SK-N-MC (cell line): ENCODE results near the gene MAN1B1.

Experiments used
- DNase-seq: peaks from one replicate; pipeline ENCODE4 v3.0.0-alpha.2; 2011; ENCODE audit warnings: low read depth, low spot score
- H3K27ac ChIP-seq: fragments of 200-600 bp; sonication (generic); 2 replicates; pipeline ENCODE4 v1.5.1; 2016; ENCODE audit warnings: mixed run types
- H3K36me3 ChIP-seq: fragments of 200-600 bp; sonication (generic); 2 replicates; pipeline ENCODE4 v1.6.1; 2017; ENCODE audit warnings: antibody characterized with exemption, low read length, mixed read lengths; ENCODE audit not compliant: insufficient read depth
- H3K4me3 ChIP-seq: fragments of 200-600 bp; sonication (generic); 2 replicates; pipeline ENCODE4 v1.5.1; 2016
- H3K9ac ChIP-seq: fragments of 200-600 bp; sonication (generic); 2 replicates; pipeline ENCODE4 v1.8.0; 2017; ENCODE audit warnings: mixed run types, mixed read lengths; ENCODE audit not compliant: insufficient read length
- H3K9me3 ChIP-seq: fragments of 200-600 bp; sonication (generic); 2 replicates; pipeline ENCODE4 v1.6.1; 2017; ENCODE audit warnings: low read depth, mild to moderate bottlenecking, antibody characterized with exemption, low read length, moderate library complexity, mixed read lengths
- EZH2 ChIP-seq: fragments of 200-600 bp; sonication (generic); IDR thresholded peaks from one replicate; pipeline ENCODE4 v1.6.1; 2017; ENCODE audit warnings: antibody characterized with exemption
- FOXP2 ChIP-seq: optimal IDR thresholded peaks from 2 replicates; pipeline ENCODE3; 2011; ENCODE audit warnings: mild to moderate bottlenecking, moderate library complexity; ENCODE audit not compliant: insufficient read depth; ENCODE audit errors: extremely low read length, control extremely low read depth
- POLR2AphosphoS5 ChIP-seq: IDR thresholded peaks from 2 replicates; pipeline ENCODE4 v1.6.1; 2012; ENCODE audit warnings: mild to moderate bottlenecking, low read depth, low read length, borderline replicate concordance

The MAN1B1 gene

DNA sequence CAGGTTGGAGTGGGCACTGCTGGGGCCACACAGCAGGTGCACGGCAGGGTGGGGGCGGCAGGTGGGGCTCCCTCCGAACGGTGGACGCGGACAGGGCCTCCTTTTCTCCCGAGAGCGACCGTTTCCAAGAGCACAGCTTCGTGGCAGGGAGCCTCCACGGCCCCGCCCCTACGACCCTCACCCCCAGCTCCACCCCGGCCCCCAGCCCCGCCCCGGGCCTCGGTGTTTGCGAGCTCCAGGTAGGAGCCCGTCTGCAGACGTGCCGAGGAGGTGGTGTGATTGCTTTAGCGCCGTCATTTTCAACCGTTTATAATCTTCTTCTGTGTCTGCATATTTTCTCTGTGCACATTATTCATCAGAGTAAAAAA, 61.0 kb downstream of the MAN1B1 start:
- no peak for DNase-seq
- Histone ChIP-seq H3K4me3 (no peak overlapping the region), H3K9me3 (no peaks in the 10 kb centered on the region), H3K36me3 (no peaks in the 10 kb centered on the region), H3K9ac (no peak overlapping the region), H3K27ac (no peak overlapping the region)
- TF ChIP-seq EZH2 (no peak), POLR2AphosphoS5 (no peak), FOXP2 (no peak)

- Histone ChIP-seq H3K9ac (no peak overlapping the region), H3K27ac (no peak overlapping the region), H3K9me3 (no peaks in the 10 kb centered on the region), H3K36me3 (no peaks in the 10 kb centered on the region), H3K4me3 (no peak overlapping the region)
- TF ChIP-seq EZH2 (no peak), FOXP2 (no peak), POLR2AphosphoS5 (no peak)
- DNase-seq: no peak
Observed at GRCh38 chr9:137148242-137148641, 61.5 kb downstream of the MAN1B1 start.

DNA sequence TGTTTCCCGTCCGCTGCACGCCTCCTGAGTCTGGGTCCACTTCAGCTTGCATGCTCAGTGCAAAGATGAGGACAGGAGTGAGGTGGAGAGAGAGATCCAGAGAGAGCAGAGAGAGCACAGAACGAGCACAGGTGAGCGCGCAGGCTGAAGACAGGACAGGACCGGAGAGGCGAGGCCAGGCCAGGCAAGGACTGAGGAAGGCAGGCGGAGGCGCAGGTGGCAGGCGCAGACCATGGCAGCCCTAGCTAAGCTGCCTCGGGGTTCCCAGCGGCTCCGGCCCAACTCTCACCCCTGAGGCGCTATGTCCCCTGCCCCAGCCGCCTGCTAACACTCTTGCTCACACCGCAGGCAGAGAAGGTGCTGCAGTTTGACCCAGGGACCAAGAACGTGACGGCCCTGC, 61.9 kb downstream of the MAN1B1 start:
- no peak for TF ChIP-seq POLR2AphosphoS5

DNA sequence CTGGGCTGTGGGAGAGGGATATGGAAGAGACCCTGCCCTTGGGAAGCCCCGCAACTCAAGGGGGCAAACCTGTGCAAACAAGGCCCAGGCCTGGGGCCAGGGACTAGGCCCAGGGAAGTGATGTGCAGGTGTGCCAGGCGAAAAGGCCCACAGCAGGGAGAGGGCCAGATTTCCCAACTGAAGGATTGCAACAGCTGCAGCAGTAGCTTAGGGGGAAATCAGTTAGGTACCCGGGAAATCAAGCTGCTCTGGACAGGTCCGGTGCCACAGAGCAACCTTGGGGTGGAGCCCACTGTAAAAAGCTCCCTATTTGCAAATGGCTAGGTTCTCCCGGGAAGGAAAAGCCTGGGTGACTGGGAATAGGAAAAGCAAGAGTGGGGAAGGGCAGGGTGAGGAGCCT, 62.6 kb downstream of the MAN1B1 start:
- Histone ChIP-seq H3K4me3 (no peak overlapping the region), H3K36me3 (no peaks in the 10 kb centered on the region), H3K27ac (no peak overlapping the region), H3K9ac (no peak overlapping the region), H3K9me3 (no peaks in the 10 kb centered on the region)
- DNase-seq: no peak
- no peak for TF ChIP-seq EZH2

More for the DNA sequence above, 61.9 kb downstream of the MAN1B1 start:
- H3K4me3 ChIP-seq: no peak overlapping the region
- no peak overlapping the region for H3K27ac ChIP-seq
- DNase-seq: no peak
- H3K9me3 ChIP-seq: no peaks in the 10 kb centered on the region
- no peak overlapping the region for H3K9ac ChIP-seq
- no peaks in the 10 kb centered on the region for H3K36me3 ChIP-seq

DNA sequence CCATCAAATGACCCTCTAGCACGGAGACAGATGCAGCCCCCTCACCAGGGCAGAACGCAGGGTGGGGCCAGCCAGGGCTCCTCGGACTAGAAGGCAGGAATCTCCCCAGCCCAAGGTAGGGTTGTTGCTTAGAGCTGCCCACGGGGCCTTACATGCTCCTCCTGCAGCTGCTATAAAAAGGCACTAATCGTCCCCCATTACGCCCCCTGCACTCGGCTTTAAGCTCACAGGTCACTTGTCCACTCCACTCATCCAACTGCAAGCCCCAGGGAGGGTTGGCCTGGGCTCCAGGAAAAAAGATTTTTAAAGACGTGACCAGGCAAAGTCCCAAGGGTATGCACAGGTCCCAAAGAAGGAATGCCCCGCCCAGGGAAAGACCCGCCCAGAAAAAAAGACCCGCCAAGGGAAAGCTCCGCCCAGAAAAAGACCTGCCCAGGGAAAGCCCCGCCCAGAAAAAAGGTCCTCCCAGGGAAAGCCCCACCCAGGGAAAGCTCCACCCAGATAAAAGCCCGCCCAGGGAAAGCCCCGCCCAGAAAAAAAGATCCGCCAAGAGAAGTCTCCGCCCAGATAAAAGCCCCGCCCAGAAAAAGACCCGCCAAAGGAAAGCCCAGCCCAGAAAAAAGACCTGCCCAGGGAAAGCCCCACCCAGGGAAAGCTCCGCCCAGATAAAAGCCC, 63.3 kb downstream of the MAN1B1 start:
- no peaks in the 10 kb centered on the region for H3K9me3 ChIP-seq
- DNase-seq: peak; percentile 47
- H3K27ac ChIP-seq: peak overlapping the region; percentile 46; the same call in 1 of the 2 replicates
- H3K36me3 ChIP-seq: no peaks in the 10 kb centered on the region
- no peak overlapping the region for H3K9ac ChIP-seq
- peak overlapping the region; percentile 47 for H3K4me3 ChIP-seq
- no peak for TF ChIP-seq EZH2
- TF ChIP-seq POLR2AphosphoS5: no peak
- no peak for TF ChIP-seq FOXP2

- TF ChIP-seq FOXP2 (no peak), EZH2 (no peak), POLR2AphosphoS5 (no peak)
- Histone ChIP-seq H3K36me3 (no peaks in the 10 kb centered on the region), H3K9me3 (no peaks in the 10 kb centered on the region), H3K4me3 (no peak overlapping the region), H3K9ac (no peak overlapping the region), H3K27ac (peak overlapping the region; percentile 54; the same call in 1 of the 2 replicates)
- peak; percentile 28 for DNase-seq
Observed at GRCh38 chr9:137150617-137151457, 64.1 kb downstream of the MAN1B1 start.

GRCh38 chr9:137152844-137153405, 66.1 kb downstream of the MAN1B1 start:
- Histone ChIP-seq H3K27ac (no peak overlapping the region), H3K9me3 (no peaks in the 10 kb centered on the region), H3K4me3 (no peak overlapping the region), H3K9ac (no peak overlapping the region), H3K36me3 (no peaks in the 10 kb centered on the region)
- no peak for DNase-seq
- no peak for TF ChIP-seq POLR2AphosphoS5
- no peak for TF ChIP-seq EZH2
- TF ChIP-seq FOXP2: no peak

- no peaks in the 10 kb centered on the region for H3K9me3 ChIP-seq
- peak; percentile 37 for DNase-seq
- H3K9ac ChIP-seq: no peak overlapping the region
- TF ChIP-seq EZH2 (no peak), FOXP2 (no peak), POLR2AphosphoS5 (no peak)
- H3K27ac ChIP-seq: no peak overlapping the region
- H3K4me3 ChIP-seq: peak overlapping the region; percentile 62
- H3K36me3 ChIP-seq: no peaks in the 10 kb centered on the region
Observed at GRCh38 chr9:137156567-137157375, 70.0 kb downstream of the MAN1B1 start.
